Measurements from ENCODE around the gene AVPR1B. TPM values are rescaled to one million over a fixed set of nuclear protein-coding genes. Genes with fewer than 3 reads are reported as not detected.

The AVPR1B gene
- polyA plus RNA-seq, 1 donor (not counting 4 experiments of a cell fraction or from before 2014, with no cell fraction given): not detected

- dilution Hi-C loops (cut with MboI; ENCODE audit: extremely low pct_ligation_motif_present, low sequenced_read_pairs): no loop called here
- H3K4me3 ChIP-seq (ENCODE audit: control insufficient read depth in 2 of 3, extremely low read depth in 1 of 3, insufficient read depth in 2 of 3, low read depth in 1 of 3, low read length in 3 of 3): no peak overlapping the region
- H3K4me2 ChIP-seq (ENCODE audit: control insufficient read depth, extremely low read depth, insufficient read depth, low read depth, low read length): no peak overlapping the region
- H3K36me3 ChIP-seq (ENCODE audit: control insufficient read depth in 2 of 2, extremely low read depth in 1 of 2, insufficient read depth in 2 of 2, low read length in 2 of 2): no peaks in the 10 kb centered on the region
- no peaks in the 10 kb centered on the region for H3K9me3 ChIP-seq (ENCODE audit: control insufficient read depth, low read depth, low read length)
- H3K27ac ChIP-seq (ENCODE audit: control insufficient read depth, insufficient read depth, low read length): no peak overlapping the region
- H3K4me1 ChIP-seq (ENCODE audit: control insufficient read depth, extremely low read depth, insufficient read depth, low read length): no peaks in the 10 kb centered on the region
- H3K9ac ChIP-seq (ENCODE audit: control insufficient read depth, extremely low read depth, insufficient read depth, low read length): no peak overlapping the region
- H4K20me1 ChIP-seq (ENCODE audit: control insufficient read depth, extremely low read depth, insufficient read depth, low read length): no peaks in the 10 kb centered on the region
- no peak overlapping the region for H2AFZ ChIP-seq (ENCODE audit: control insufficient read depth, low read length)
- H3K79me2 ChIP-seq (ENCODE audit: control insufficient read depth, insufficient read depth, low read length): no peaks in the 10 kb centered on the region
- DNase-seq (ENCODE audit: low read depth, low spot score) (no peak), FAIRE-seq (no peak)
- H3K9me1 ChIP-seq (ENCODE audit: control insufficient read depth, extremely low read depth, insufficient read depth, low read length): no peaks in the 10 kb centered on the region
- TF ChIP-seq CTCF (optimal IDR thresholded peaks at IDR 0.05 in 1 of 3, IDR thresholded peaks at IDR 0.05 in 1 of 3, conservative IDR thresholded peaks at IDR 0.05 in 1 of 3; ENCODE audit: extremely low read depth in 1 of 3, insufficient read depth in 2 of 3, low read length in 3 of 3) (no peak), EZH2 (IDR thresholded peaks at IDR 0.05; ENCODE audit: low read length) (no peak)
- peaks cover 13% of the 10 kb centered on the region for H3K27me3 ChIP-seq (ENCODE audit: control insufficient read depth, extremely low read depth, insufficient read depth, low read length)
Observed at GRCh38 chr1:206136241-206136640, 19.1 kb upstream of the AVPR1B start.

GRCh38 chr1:206135248-206135647 is 18.1 kb upstream of the AVPR1B start:
- Histone ChIP-seq H3K27me3 (ENCODE audit: control insufficient read depth, extremely low read depth, insufficient read depth, low read length) (peaks cover 10% of the 10 kb centered on the region), H3K4me3 (ENCODE audit: control insufficient read depth in 2 of 3, extremely low read depth in 1 of 3, insufficient read depth in 2 of 3, low read depth in 1 of 3, low read length in 3 of 3) (no peak overlapping the region), H2AFZ (ENCODE audit: control insufficient read depth, low read length) (no peak overlapping the region), H3K79me2 (ENCODE audit: control insufficient read depth, insufficient read depth, low read length) (no peaks in the 10 kb centered on the region), H3K9ac (ENCODE audit: control insufficient read depth, extremely low read depth, insufficient read depth, low read length) (no peak overlapping the region), H3K36me3 (ENCODE audit: control insufficient read depth in 2 of 2, extremely low read depth in 1 of 2, insufficient read depth in 2 of 2, low read length in 2 of 2) (no peaks in the 10 kb centered on the region), H3K4me2 (ENCODE audit: control insufficient read depth, extremely low read depth, insufficient read depth, low read depth, low read length) (no peak overlapping the region), H3K4me1 (ENCODE audit: control insufficient read depth, extremely low read depth, insufficient read depth, low read length) (no peaks in the 10 kb centered on the region), H3K9me3 (ENCODE audit: control insufficient read depth, low read depth, low read length) (no peaks in the 10 kb centered on the region), H4K20me1 (ENCODE audit: control insufficient read depth, extremely low read depth, insufficient read depth, low read length) (no peaks in the 10 kb centered on the region), H3K9me1 (ENCODE audit: control insufficient read depth, extremely low read depth, insufficient read depth, low read length) (no peaks in the 10 kb centered on the region), H3K27ac (ENCODE audit: control insufficient read depth, insufficient read depth, low read length) (no peak overlapping the region)
- TF ChIP-seq EZH2 (IDR thresholded peaks at IDR 0.05; ENCODE audit: low read length) (no peak), CTCF (optimal IDR thresholded peaks at IDR 0.05 in 1 of 3, IDR thresholded peaks at IDR 0.05 in 1 of 3, conservative IDR thresholded peaks at IDR 0.05 in 1 of 3; ENCODE audit: extremely low read depth in 1 of 3, insufficient read depth in 2 of 3, low read length in 3 of 3) (no peak)
- DNase-seq (ENCODE audit: low read depth, low spot score) (no peak), FAIRE-seq (no peak)
- dilution Hi-C loops (cut with MboI; ENCODE audit: extremely low pct_ligation_motif_present, low sequenced_read_pairs): no loop called here
